Endothelial cell of umbilical vein (primary cell): Measurements from ENCODE around the gene ACOT7. TPM values are rescaled to one million over a fixed set of nuclear protein-coding genes. Genes with fewer than 3 reads are reported as not detected.

ENCODE experiments used
- BruUV-seq: library from RNA; stranded (reverse); fragments of 400-500 nt; replicated peaks from 2 replicates; lab custom pipeline; 2021; lab: Mats Ljungman, UMichigan
- CTCF ChIA-PET: fragments of 300-600, 350-600 bp; sonication (Branson Sonifier 250); formaldehyde crosslinking; loops from one replicate; lab custom pipeline; 2021; ENCODE audit warnings: antibody characterized with exemption, inconsistent platforms; lab: Charles Lee
- POLR2A ChIA-PET: fragments of 300-600, 350-600 bp; sonication (Branson Sonifier 250); formaldehyde crosslinking; loops from one replicate; lab custom pipeline; 2021; ENCODE audit warnings: antibody characterized with exemption, inconsistent platforms; lab: Charles Lee
- DNase-seq: peaks from one replicate; pipeline ENCODE4 v3.0.0-alpha.2; 2011; ENCODE audit warnings: low read depth, low spot score
- FAIRE-seq: peaks from 2 replicates; lab custom pipeline; 2011; peaks lifted over from hg19 to GRCh38; lab: Jason Lieb, UNC
- H2AFZ ChIP-seq: 2 replicates; pipeline ENCODE4 v1.6.0; 2012; ENCODE audit warnings: low read depth, low read length, control low read depth, inconsistent platforms
- H3K27ac ChIP-seq: 2 replicates; pipeline ENCODE4 v1.5.1; 2011; ENCODE audit warnings: low read depth, mild to moderate bottlenecking, control low read depth, low read length, moderate library complexity; ENCODE audit not compliant: insufficient read depth
- H3K27me3 ChIP-seq, 2 experiments: 2 replicates each; pipeline versions ENCODE4 v1.6.0 to v1.6.1; 2011; ENCODE audit warnings: low read length in 2 of 2, mixed read lengths in 1 of 2; ENCODE audit not compliant: control insufficient read depth in 2 of 2, insufficient read depth in 2 of 2
- H3K36me3 ChIP-seq, 2 experiments: 2 replicates in 1 of 2; 3 replicates in 1 of 2; pipeline ENCODE4 v1.5.1; 2011; ENCODE audit warnings: low read length in 2 of 2, mild to moderate bottlenecking in 1 of 2, moderate library complexity in 1 of 2; ENCODE audit not compliant: control insufficient read depth in 2 of 2, insufficient read depth in 2 of 2; ENCODE audit errors: extremely low read depth in 1 of 2
- H3K4me1 ChIP-seq: 3 replicates; pipeline ENCODE4 v1.5.1; 2011; ENCODE audit warnings: mild to moderate bottlenecking, low read length; ENCODE audit not compliant: control insufficient read depth, insufficient read depth; ENCODE audit errors: extremely low read depth
- H3K4me2 ChIP-seq: 2 replicates; pipeline ENCODE4 v1.6.1; 2011; ENCODE audit warnings: low read length, control low read depth, mixed read lengths; ENCODE audit not compliant: insufficient read depth
- H3K4me3 ChIP-seq, 3 experiments: fragments of 200-600 bp in 1 of 3; sonication (generic), shearing (Covaris generic) in 1 of 3; replicated peaks in 1 of 3; 2 replicates each; pipeline ENCODE4 v1.5.1; 2011 to 2016; ENCODE audit warnings: control low read depth in 3 of 3, low read length in 3 of 3, mild to moderate bottlenecking in 2 of 3, inconsistent platforms in 1 of 3, low read depth in 1 of 3, moderate library complexity in 1 of 3; ENCODE audit not compliant: insufficient read depth in 1 of 3
- H3K79me2 ChIP-seq: 2 replicates; pipeline ENCODE4 v1.6.0; 2012; ENCODE audit warnings: low read length, inconsistent platforms; ENCODE audit not compliant: control insufficient read depth, insufficient read depth
- H3K9ac ChIP-seq: replicated peaks from 2 replicates; pipeline ENCODE3; 2011; ENCODE audit warnings: low read length, control low read depth; ENCODE audit not compliant: insufficient read depth; ENCODE audit errors: extremely low read depth
- H3K9me1 ChIP-seq: replicated peaks from 3 replicates; pipeline ENCODE4 v1.6.0; 2011; ENCODE audit warnings: mild to moderate bottlenecking, low read length; ENCODE audit not compliant: control insufficient read depth, insufficient read depth; ENCODE audit errors: extremely low read depth
- H3K9me3 ChIP-seq: replicated peaks from 2 replicates; pipeline ENCODE4 v1.5.1; 2012; ENCODE audit warnings: low read length, inconsistent platforms; ENCODE audit not compliant: control insufficient read depth, insufficient read depth
- H4K20me1 ChIP-seq: replicated peaks from 2 replicates; pipeline ENCODE3; 2011; ENCODE audit warnings: mild to moderate bottlenecking, low read length; ENCODE audit not compliant: control insufficient read depth, insufficient read depth; ENCODE audit errors: extremely low read depth
- CTCF ChIP-seq, 2 donors: IDR thresholded peaks; 1 replicate in 1 of 2; 2 replicates in 1 of 2; pipeline ENCODE4 v1.5.1; 2011; ENCODE audit warnings: low read length in 2 of 2, mild to moderate bottlenecking in 2 of 2, moderate library complexity in 2 of 2, control low read depth in 1 of 2, inconsistent platforms in 1 of 2, low read depth in 1 of 2; ENCODE audit not compliant: insufficient read depth in 1 of 2; ENCODE audit errors: extremely low read depth in 1 of 2
- EZH2 ChIP-seq: IDR thresholded peaks from 2 replicates; pipeline ENCODE4 v1.6.1; 2012; ENCODE audit warnings: borderline replicate concordance, low read depth, mild to moderate bottlenecking, moderate library complexity, low read length, inconsistent platforms; ENCODE audit not compliant: severe bottlenecking
- FOS ChIP-seq: IDR thresholded peaks from 2 replicates; pipeline ENCODE4 v1.6.1; 2011; ENCODE audit warnings: mild to moderate bottlenecking, low read length, moderate library complexity, borderline replicate concordance; ENCODE audit not compliant: insufficient read depth
- GATA2 ChIP-seq: IDR thresholded peaks from 2 replicates; pipeline ENCODE4 v1.7.0; 2011; ENCODE audit warnings: low read depth, mild to moderate bottlenecking, moderate library complexity, mixed read lengths, low read length; ENCODE audit not compliant: insufficient read length, insufficient read depth
- JUN ChIP-seq: IDR thresholded peaks from 2 replicates; pipeline ENCODE4 v1.6.1; 2011; ENCODE audit warnings: borderline replicate concordance, low read depth; ENCODE audit not compliant: insufficient read length, insufficient read depth
- MYC ChIP-seq: IDR thresholded peaks from one replicate; pipeline ENCODE4 v1.6.1; 2011; ENCODE audit warnings: mild to moderate bottlenecking, low read depth, low read length
- POLR2A ChIP-seq: IDR thresholded peaks from 2 replicates; pipeline ENCODE4 v1.6.1; 2012; ENCODE audit warnings: low read depth, mild to moderate bottlenecking, control low read depth, low read length
- POLR2AphosphoS5 ChIP-seq: IDR thresholded peaks from 2 replicates; pipeline ENCODE4 v1.6.1; 2012; ENCODE audit warnings: low read depth, mild to moderate bottlenecking, control low read depth, low read length, moderate library complexity; ENCODE audit not compliant: insufficient read depth
- dilution Hi-C: fragments of 300-500 bp; cut with MboI; formaldehyde crosslinking; loops from one replicate; pipeline ENCODE4 v1.15.0; 2019; ENCODE audit warnings: low sequenced_read_pairs; ENCODE audit not compliant: extremely low pct_ligation_motif_present
- intact Hi-C: fragments of 100-400 bp; cut with micrococcal nuclease; formaldehyde crosslinking; loops from one replicate; pipeline ENCODE4 v1.10.0; 2022
- polyA plus RNA-seq, 4 experiments: library from polyadenylated mRNA; depleted of rRNA in 3 of 4; stranded (reverse) in 3 of 4; unstranded in 1 of 4; fragments of >200 nt; gene quantifications; 2 replicates each; pipeline versions ENCODE4 v1.2.1 to v1.2.3, GENCODE V29; 2011 to 2012; ENCODE audit warnings: missing spikeins in 1 of 4
- total RNA-seq: library from RNA; stranded (reverse); gene quantifications from 2 replicates; pipeline ENCODE4 v1.2.3, GENCODE V29; 2021
- TF ChIP-seq, protein P1 (sequence below): IDR thresholded peaks from 2 replicates; pipeline ENCODE4 v1.6.1; 2011; ENCODE audit not compliant: insufficient read depth, insufficient read length

The ACOT7 gene
- total and polyA plus RNA-seq, 2 donors (not counting 3 experiments of a cell fraction or from before 2014, with no cell fraction given): 69.4 to 105 TPM

- FAIRE-seq (no peak), DNase-seq (no peak)
- no TSS peak for BruUV-seq
- no peaks in the 10 kb centered on the region for H3K9me3 ChIP-seq
- no peak overlapping the region for H2AFZ ChIP-seq
- no peak overlapping the region for H3K9ac ChIP-seq
- no peaks in the 10 kb centered on the region for H3K36me3 ChIP-seq
- H3K27me3 ChIP-seq: no peaks in the 10 kb centered on the region
- dilution Hi-C loops: no loop called here
- H3K4me2 ChIP-seq: no peak overlapping the region
- TF ChIP-seq POLR2AphosphoS5 (no peak), EZH2 (no peak), MYC (no peak), FOS (no peak), JUN (no peak), CTCF (IDR thresholded peaks at IDR 0.05; ENCODE audit: extremely low read depth in 1 of 2, insufficient read depth in 1 of 2, low read depth in 1 of 2, low read length in 2 of 2) (no peak), GATA2 (no peak), POLR2A (no peak)
- TF ChIP-seq, protein P1, sequence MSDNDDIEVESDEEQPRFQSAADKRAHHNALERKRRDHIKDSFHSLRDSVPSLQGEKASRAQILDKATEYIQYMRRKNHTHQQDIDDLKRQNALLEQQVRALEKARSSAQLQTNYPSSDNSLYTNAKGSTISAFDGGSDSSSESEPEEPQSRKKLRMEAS: no peak
- H3K4me1 ChIP-seq: no peaks in the 10 kb centered on the region
- no peaks in the 10 kb centered on the region for H3K79me2 ChIP-seq
- no peak overlapping the region for H3K27ac ChIP-seq
- POLR2A ChIA-PET: no interaction called here
- CTCF ChIA-PET: no interaction called here
- H4K20me1 ChIP-seq: no peaks in the 10 kb centered on the region
- no peaks in the 10 kb centered on the region for H3K9me1 ChIP-seq
- no peak overlapping the region for H3K4me3 ChIP-seq
- intact Hi-C loops: no loop called here
Observed at GRCh38 chr1:6270401-6270800, 123.2 kb downstream of the ACOT7 start.
